Activated naive CD4-positive, alpha-beta T cell treated with anti-CD3 and anti-CD28 coated beads for 36 hours (primary cell): ENCODE data around the gene RCBTB1. TPM values are rescaled to one million over a fixed set of nuclear protein-coding genes. Genes with fewer than 3 reads are reported as not detected.

Experiments used
- CTCF ChIA-PET: fragments of 350-600 bp; sonication (Branson Sonifier 250); formaldehyde crosslinking; loops from one replicate; lab custom pipeline; 2021; ENCODE audit warnings: antibody characterized with exemption; lab: Charles Lee
- DNase-seq: peaks from one replicate; pipeline ENCODE4 v3.0.0-alpha.2; 2020
- H3K27ac Mint-ChIP-seq: one replicate; pipeline ENCODE4 v1.8.0; 2021; ENCODE audit warnings: mild to moderate bottlenecking, mixed read lengths
- H3K27me3 Mint-ChIP-seq: one replicate; pipeline ENCODE4 v1.8.0; 2021; ENCODE audit warnings: low read depth, mixed read lengths
- H3K36me3 Mint-ChIP-seq: one replicate; pipeline ENCODE4 v1.8.0; 2021; ENCODE audit warnings: low read depth, mixed read lengths
- H3K4me1 Mint-ChIP-seq: one replicate; pipeline ENCODE4 v1.8.0; 2021; ENCODE audit warnings: low read depth, mixed read lengths
- H3K4me3 Mint-ChIP-seq: one replicate; pipeline ENCODE4 v1.8.0; 2021; ENCODE audit warnings: mild to moderate bottlenecking, moderate library complexity, mixed read lengths
- H3K9me3 Mint-ChIP-seq: one replicate; pipeline ENCODE4 v1.8.0; 2021; ENCODE audit warnings: mixed read lengths
- intact Hi-C: fragments of 100-400 bp; cut with micrococcal nuclease; formaldehyde crosslinking; loops from one replicate; pipeline ENCODE4 v1.15.1; 2023
- total RNA-seq, 2 experiments: library from RNA; stranded (reverse); gene quantifications; one replicate each; pipeline ENCODE4 v1.2.3, GENCODE V29; 2021

The RCBTB1 gene
- total RNA-seq, 2 experiments from 2014 or later, result 17.8 to 19.2 TPM

DNA sequence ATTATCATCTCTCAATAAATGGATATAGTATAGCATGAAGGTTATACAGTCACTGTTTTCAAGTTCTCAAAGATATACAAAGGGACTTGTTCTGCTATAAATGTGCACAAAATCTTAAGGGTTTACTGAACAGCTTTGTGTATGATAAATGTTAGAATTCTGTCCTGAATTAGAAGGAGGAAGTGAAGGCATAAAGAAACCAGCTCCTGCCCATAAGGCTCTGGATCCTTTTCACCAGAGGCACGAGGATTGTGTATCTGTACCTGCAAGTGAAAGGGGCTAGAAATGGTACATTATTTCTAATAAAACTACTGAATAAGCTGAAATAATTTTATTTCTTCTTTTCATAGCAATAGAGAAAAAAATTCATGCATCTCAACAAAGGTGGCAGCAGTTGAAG lies 57.2 kb downstream of the RCBTB1 start:
- CTCF ChIA-PET, result interaction anchor here (1.0 to 1.2 kb wide), 2 partner anchors 12 to 24 kb away, joined by 3 read pairs; no protein-coding TSS in a partner anchor
- DNase-seq, result no peak
- Mint-ChIP-seq H3K36me3 (peaks cover 26% of the 10 kb centered on the region), H3K4me3 (no peak overlapping the region), H3K27me3 (no peaks in the 10 kb centered on the region), H3K9me3 (no peaks in the 10 kb centered on the region), H3K27ac (no peak overlapping the region), H3K4me1 (peaks cover 9% of the 10 kb centered on the region)
- intact Hi-C loops, result no loop called here

- Mint-ChIP-seq H3K4me3 (no peak overlapping the region), H3K36me3 (peaks cover 26% of the 10 kb centered on the region), H3K4me1 (peaks cover 6% of the 10 kb centered on the region), H3K9me3 (no peaks in the 10 kb centered on the region), H3K27me3 (no peaks in the 10 kb centered on the region), H3K27ac (no peak overlapping the region)
- CTCF ChIA-PET, result no interaction called here
- no peak for DNase-seq
- intact Hi-C loops, result no loop called here
Measured at GRCh38 chr13:49527123-49527522, 58.2 kb downstream of the RCBTB1 start.

DNA sequence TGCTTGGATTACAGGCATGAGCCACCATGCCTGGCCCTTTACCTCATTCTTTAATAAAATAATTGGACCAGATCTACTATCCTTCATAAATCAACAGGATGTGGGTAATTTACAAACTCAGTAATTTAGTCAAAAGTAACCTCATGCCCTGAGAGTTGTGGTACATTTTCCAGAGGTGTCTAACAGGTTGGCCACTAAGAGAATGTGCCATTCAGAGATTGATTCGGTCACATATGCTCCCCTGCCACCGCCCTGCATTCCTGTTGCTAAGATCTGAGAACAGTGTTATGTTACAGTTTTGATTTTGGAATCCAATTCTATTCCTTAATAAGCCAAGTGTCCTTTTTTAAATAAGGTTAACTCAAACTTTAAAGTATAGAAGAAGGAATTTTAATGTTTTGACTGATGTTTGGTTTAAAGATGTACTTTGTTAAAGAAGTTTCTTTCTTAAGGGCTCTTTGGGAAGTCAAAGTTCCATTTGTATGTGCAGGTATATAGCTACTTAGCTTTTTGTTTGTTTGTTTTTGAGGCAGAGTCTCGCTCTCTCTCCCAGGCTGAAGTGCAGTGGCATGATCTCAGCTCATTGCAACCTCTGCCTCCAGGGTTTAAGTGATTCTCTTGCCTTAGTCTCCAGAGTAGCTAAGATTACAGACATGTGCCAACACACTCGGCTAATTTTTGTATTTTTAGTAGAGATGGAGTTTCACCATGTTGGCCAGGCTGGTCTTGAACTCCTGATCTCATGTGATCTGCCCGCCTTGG lies 60.4 kb downstream of the RCBTB1 start:
- Mint-ChIP-seq H3K4me1 (peaks cover 4% of the 10 kb centered on the region), H3K9me3 (no peaks in the 10 kb centered on the region), H3K4me3 (no peak overlapping the region), H3K36me3 (peaks cover 28% of the 10 kb centered on the region), H3K27me3 (no peaks in the 10 kb centered on the region), H3K27ac (no peak overlapping the region)
- no peak for DNase-seq
- intact Hi-C loops, result no loop called here
- CTCF ChIA-PET, result interaction anchor here (0.6 kb wide), 2 partner anchors 11 to 309 kb away, joined by 5 to 6 read pairs; no protein-coding TSS in a partner anchor

GRCh38 chr13:49521224-49521623 lies 64.1 kb downstream of the RCBTB1 start:
- DNase-seq, result no peak
- Mint-ChIP-seq H3K36me3 (peaks cover 28% of the 10 kb centered on the region), H3K9me3 (no peaks in the 10 kb centered on the region), H3K27ac (no peak overlapping the region), H3K4me3 (no peak overlapping the region), H3K27me3 (no peaks in the 10 kb centered on the region), H3K4me1 (peaks cover 2% of the 10 kb centered on the region)
- CTCF ChIA-PET, result interaction anchor here (2.0 kb wide), 1 partner anchor 29 kb away, joined by 6 read pairs; no protein-coding TSS in a partner anchor
- intact Hi-C loops, result no loop called here

DNA sequence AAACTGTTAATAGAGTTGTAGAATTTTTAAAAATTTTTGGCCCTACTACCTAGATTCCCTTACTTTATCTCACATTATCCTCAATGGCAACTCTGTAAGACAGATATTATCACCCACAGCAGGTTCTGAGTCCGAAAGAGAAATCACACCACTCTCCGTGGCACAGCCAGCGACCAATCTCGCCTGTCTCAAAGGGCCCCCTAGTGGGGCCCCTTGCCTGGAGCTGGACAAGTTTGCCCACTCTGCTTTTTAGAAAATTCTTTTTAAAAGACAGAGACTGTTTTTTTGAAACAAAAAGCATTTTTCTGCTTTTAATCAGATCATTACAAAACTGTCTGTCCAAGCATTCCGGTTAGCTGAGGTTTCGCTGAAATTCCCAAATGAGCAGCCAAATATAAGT lies 67.9 kb downstream of the RCBTB1 start:
- intact Hi-C loops, result loop anchor here (1.0 kb wide), 1 partner anchor 216 kb away; no protein-coding TSS in a partner anchor
- Mint-ChIP-seq H3K27ac (no peak overlapping the region), H3K36me3 (peaks cover 33% of the 10 kb centered on the region), H3K4me1 (no peaks in the 10 kb centered on the region), H3K27me3 (no peaks in the 10 kb centered on the region), H3K9me3 (no peaks in the 10 kb centered on the region), H3K4me3 (no peak overlapping the region)
- no peak for DNase-seq
- CTCF ChIA-PET, result no interaction called here

DNA sequence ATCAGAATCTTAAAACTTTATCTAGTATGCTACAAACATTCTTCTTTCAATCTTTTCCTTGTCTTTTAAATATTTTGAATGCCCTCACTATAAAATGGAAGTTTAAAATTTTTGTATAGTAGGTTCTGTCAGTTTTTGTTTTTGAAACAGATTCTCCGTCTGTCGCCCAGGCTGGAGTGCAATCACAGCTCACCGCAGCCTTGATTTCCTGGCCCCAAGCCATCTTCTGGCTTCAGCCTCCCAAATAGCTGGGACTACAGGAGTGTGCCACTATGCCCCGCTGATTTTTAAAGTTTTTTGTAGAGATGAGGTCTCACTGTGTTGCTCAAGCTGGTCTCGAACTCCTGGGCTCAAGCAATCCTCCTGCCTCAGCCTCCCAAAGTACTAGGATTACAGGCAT lies 68.9 kb downstream of the RCBTB1 start:
- no peak overlapping the region for H3K27ac Mint-ChIP-seq

GRCh38 chr13:49512578-49512977 lies 72.8 kb downstream of the RCBTB1 start:
- no peak overlapping the region for H3K27ac Mint-ChIP-seq

More for the DNA sequence above, 68.9 kb downstream of the RCBTB1 start:
- Mint-ChIP-seq H3K9me3 (no peaks in the 10 kb centered on the region), H3K4me3 (no peak overlapping the region), H3K4me1 (no peaks in the 10 kb centered on the region), H3K36me3 (peaks cover 40% of the 10 kb centered on the region), H3K27me3 (no peaks in the 10 kb centered on the region)
- CTCF ChIA-PET, result no interaction called here
- no peak for DNase-seq
- intact Hi-C loops, result no loop called here

GRCh38 chr13:49503951-49504350 lies 81.4 kb downstream of the RCBTB1 start:
- intact Hi-C loops, result no loop called here
- no peak for DNase-seq
- Mint-ChIP-seq H3K4me1 (peaks cover 36% of the 10 kb centered on the region), H3K27ac (no peak overlapping the region), H3K4me3 (no peak overlapping the region), H3K27me3 (no peaks in the 10 kb centered on the region), H3K9me3 (no peaks in the 10 kb centered on the region), H3K36me3 (peaks cover 49% of the 10 kb centered on the region)
- CTCF ChIA-PET, result no interaction called here

More at GRCh38 chr13:49512578-49512977, 72.8 kb downstream of the RCBTB1 start:
- H3K27me3 Mint-ChIP-seq, result no peaks in the 10 kb centered on the region
- peaks cover 9% of the 10 kb centered on the region for H3K4me1 Mint-ChIP-seq
- intact Hi-C loops, result no loop called here
- CTCF ChIA-PET, result interaction anchor here (0.6 to 1.2 kb wide), 2 partner anchors 19 to 120 kb away, joined by 3 to 5 read pairs; no protein-coding TSS in a partner anchor
- DNase-seq, result no peak
- peaks cover 3% of the 10 kb centered on the region for H3K9me3 Mint-ChIP-seq
- H3K4me3 Mint-ChIP-seq, result no peak overlapping the region
- peaks cover 42% of the 10 kb centered on the region for H3K36me3 Mint-ChIP-seq

DNA sequence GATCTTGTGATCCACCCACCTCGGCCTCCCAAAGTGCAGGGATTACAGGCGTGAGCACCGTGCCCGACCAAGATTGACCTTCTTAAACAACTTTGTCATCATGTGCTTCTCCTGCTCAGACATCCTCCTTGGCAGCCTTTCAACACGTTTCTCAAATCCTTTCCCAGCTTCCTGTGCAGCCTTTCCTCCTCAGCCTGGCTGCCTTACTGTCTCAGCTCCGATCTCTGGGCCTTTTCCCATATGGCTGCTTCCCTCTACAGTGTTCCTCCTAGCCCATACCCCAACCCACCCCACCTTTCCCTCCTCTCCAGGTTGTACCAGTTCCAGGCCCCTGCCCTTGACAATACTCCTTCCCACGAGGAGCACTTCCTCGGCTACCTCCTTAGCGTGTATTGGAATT lies 82.4 kb downstream of the RCBTB1 start:
- Mint-ChIP-seq H3K27ac (no peak overlapping the region), H3K9me3 (no peaks in the 10 kb centered on the region), H3K36me3 (peaks cover 58% of the 10 kb centered on the region), H3K4me3 (no peak overlapping the region), H3K4me1 (peaks cover 46% of the 10 kb centered on the region), H3K27me3 (no peaks in the 10 kb centered on the region)
- no peak for DNase-seq
- CTCF ChIA-PET, result interaction anchor here (0.6 kb wide), 1 partner anchor 1824 kb away, joined by 3 read pairs; no protein-coding TSS in a partner anchor
- intact Hi-C loops, result no loop called here

GRCh38 chr13:49499889-49500660 lies 85.3 kb downstream of the RCBTB1 start:
- peak overlapping the region; percentile 10 for H3K4me3 Mint-ChIP-seq
- peaks cover 4% of the 10 kb centered on the region for H3K9me3 Mint-ChIP-seq
- H3K27ac Mint-ChIP-seq, result peak overlapping the region; percentile 70
- peaks cover 56% of the 10 kb centered on the region for H3K4me1 Mint-ChIP-seq
- peak; percentile 22 for DNase-seq
- peaks cover 65% of the 10 kb centered on the region for H3K36me3 Mint-ChIP-seq
- CTCF ChIA-PET, result interaction anchor here (0.7 to 1.1 kb wide), 2 partner anchors 56 to 293 kb away, joined by 3 to 5 read pairs; partner anchors contain the start of genes CAB39L, KPNA3 and SETDB2
- intact Hi-C loops, result loop anchor here (1.0 to 5.0 kb wide), 9 partner anchors 85 to 1463 kb away; partner anchors contain the start of genes CDADC1, EBPL, NUDT15 and RCBTB1
- no peaks in the 10 kb centered on the region for H3K27me3 Mint-ChIP-seq

DNA sequence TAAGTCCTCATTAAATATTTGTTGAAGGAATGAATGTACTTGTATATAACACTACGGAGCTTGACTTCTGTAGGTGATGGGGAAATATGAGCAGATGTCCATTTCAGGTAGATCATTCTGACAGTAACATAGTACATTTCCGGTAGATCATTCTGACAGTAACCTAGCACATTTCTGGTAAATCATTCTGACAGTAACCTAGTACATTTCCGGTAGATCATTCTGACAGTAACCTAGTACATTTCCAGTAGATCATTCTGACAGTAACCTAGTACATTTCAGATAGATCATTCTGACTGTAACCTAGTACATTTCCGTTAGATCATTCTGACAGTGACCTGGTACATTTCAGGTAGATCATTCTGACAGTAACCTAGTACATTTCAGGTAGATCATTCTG lies 87.2 kb downstream of the RCBTB1 start:
- H3K4me3 Mint-ChIP-seq, result peak overlapping the region; percentile 41
- peaks cover 4% of the 10 kb centered on the region for H3K9me3 Mint-ChIP-seq
- peaks cover 54% of the 10 kb centered on the region for H3K36me3 Mint-ChIP-seq
- intact Hi-C loops, result loop anchor here (1.0 to 5.0 kb wide), 9 partner anchors 194 to 1461 kb away; partner anchors contain the start of genes CDADC1, EBPL, NUDT15 and SPRYD7
- H3K4me1 Mint-ChIP-seq, result peaks cover 57% of the 10 kb centered on the region
- H3K27ac Mint-ChIP-seq, result peak overlapping the region; percentile 96
- CTCF ChIA-PET, result interaction anchor here (0.5 kb wide), 1 partner anchor 598 kb away, joined by 3 read pairs; no protein-coding TSS in a partner anchor
- no peak for DNase-seq
- H3K27me3 Mint-ChIP-seq, result no peaks in the 10 kb centered on the region

DNA sequence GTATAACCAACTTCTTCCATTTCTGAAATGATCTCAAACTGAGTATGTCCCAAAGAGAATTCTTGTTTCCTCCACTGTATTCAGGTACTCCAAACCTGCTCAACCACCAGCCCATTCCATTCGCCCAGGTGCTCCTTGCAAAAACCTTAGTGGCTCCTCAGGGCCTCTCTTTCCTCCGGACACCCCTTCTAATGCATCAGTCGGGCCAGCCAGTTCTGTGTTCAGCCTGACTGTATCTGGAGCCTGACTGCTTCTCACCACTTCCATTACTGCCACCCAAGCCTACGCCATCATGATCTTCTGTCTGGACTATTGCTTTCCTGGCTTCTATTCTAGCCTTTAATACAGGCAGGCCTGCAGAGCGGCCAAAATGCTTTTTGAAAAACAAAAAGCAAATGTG lies 88.1 kb downstream of the RCBTB1 start:
- peak overlapping the region; percentile 96 for H3K27ac Mint-ChIP-seq
- H3K27me3 Mint-ChIP-seq, result no peaks in the 10 kb centered on the region
- peak; percentile 8 for DNase-seq
- peak overlapping the region; percentile 91 for H3K4me3 Mint-ChIP-seq
- intact Hi-C loops, result loop anchor here (2.0 to 5.0 kb wide), 9 partner anchors 195 to 1956 kb away; partner anchors contain the start of genes CDADC1, EBPL, INTS6 and NUDT15
- H3K9me3 Mint-ChIP-seq, result peaks cover 4% of the 10 kb centered on the region
- H3K4me1 Mint-ChIP-seq, result peaks cover 51% of the 10 kb centered on the region
- H3K36me3 Mint-ChIP-seq, result peaks cover 48% of the 10 kb centered on the region
- CTCF ChIA-PET, result interaction anchor here (0.6 to 2.0 kb wide), 2 partner anchors 54 to 620 kb away, joined by 3 to 8 read pairs; partner anchors contain the start of genes CAB39L and SETDB2
